GM18502 (cell line): Measurements from ENCODE around the gene CITED4.

Experiments
- ATAC-seq: cut with Tn5 transposase; IDR thresholded peaks from one replicate; pipeline ENCODE4 v1.9.1; 2021; ENCODE audit warnings: mild to moderate bottlenecking; ENCODE audit not compliant: unreplicated experiment, poor library complexity

The CITED4 gene

DNA sequence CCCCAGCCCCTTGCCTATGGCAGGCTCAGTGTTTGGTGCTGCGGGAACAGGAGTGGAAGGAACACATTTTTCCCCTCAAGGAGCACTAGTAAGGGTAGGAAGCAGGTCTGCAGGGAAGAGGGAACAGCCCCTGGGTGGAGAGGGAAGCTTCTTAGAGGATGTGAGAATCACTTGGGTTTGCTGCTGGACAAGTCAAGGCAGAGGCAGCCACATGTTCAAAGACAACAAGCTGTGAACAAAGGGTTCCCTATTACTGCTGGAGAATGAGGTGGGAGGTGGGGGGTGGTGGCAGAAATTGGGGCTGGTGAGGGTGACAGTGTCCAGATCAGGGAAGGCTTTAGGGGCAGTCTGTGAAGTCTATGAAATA, 24.8 kb upstream of the CITED4 start:
- ATAC-seq, result no peak

DNA sequence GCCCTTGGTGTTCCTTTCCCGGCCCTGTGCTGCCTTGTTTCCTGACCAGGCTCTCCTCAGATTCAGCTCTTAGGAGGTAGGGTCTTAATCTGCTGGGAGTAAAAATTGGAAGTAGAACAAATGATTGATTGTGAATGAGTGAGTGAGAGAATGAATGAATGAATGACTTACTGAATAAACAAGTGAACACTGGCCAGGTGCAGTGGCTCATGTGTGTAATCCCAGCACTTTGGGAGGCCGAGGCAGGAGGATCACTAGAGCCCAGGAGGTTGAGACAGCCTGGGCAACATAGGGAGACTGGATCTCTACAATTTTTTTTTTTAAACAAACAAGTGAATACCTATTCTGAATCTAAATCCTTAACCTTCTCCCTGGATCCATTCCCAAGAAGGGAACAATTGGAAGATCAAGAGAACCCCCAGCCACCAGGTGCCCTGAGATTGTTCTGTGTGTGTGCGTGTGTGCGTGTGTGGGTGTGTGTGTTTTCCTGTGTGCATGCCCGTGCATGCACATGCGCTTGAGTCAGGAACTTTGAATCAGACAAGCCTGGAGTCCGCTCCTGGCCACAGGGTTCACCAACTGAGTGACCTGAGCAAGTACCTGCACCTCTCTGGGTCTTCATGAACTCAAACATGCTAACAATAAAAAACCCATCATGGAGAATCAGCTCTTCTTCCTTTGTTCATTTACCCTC, 24.3 kb upstream of the CITED4 start:
- no peak for ATAC-seq

DNA sequence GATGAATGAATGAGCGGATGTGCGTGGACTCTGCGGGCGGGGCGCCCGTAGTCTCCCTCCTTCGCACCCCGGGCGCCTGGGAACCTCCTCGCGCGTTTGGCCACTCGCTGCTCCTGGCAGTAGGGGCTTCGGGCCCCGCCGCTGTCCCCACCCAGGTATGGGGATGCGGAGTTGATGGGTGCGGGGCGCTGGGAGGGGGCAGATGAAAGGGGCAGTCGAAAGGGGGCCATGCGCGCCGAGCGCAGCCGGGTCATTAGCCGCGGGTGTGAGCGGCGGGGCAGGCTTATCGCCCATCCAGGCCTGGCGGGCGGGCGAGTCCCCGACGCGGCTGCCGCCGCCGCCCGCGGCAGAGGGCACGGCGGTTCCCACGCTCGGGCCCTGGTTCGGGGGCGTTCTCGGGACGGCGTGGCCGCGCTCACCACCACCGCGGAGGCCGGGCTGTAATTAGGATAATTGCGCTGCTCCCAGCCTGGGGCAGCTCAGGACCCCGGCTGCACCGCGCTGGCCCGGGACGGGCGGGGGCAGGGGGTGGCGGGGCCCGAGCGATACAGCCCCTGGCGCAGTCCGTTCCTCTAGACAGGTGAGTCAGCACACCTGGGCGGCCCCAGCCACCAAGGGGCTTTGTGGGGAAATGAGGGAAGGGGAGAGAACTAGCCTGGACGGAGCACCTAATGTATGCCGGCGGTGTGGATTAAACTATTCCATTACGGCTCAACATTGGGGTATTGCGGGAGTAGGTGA, 22.1 kb upstream of the CITED4 start:
- ATAC-seq, result no peak

DNA sequence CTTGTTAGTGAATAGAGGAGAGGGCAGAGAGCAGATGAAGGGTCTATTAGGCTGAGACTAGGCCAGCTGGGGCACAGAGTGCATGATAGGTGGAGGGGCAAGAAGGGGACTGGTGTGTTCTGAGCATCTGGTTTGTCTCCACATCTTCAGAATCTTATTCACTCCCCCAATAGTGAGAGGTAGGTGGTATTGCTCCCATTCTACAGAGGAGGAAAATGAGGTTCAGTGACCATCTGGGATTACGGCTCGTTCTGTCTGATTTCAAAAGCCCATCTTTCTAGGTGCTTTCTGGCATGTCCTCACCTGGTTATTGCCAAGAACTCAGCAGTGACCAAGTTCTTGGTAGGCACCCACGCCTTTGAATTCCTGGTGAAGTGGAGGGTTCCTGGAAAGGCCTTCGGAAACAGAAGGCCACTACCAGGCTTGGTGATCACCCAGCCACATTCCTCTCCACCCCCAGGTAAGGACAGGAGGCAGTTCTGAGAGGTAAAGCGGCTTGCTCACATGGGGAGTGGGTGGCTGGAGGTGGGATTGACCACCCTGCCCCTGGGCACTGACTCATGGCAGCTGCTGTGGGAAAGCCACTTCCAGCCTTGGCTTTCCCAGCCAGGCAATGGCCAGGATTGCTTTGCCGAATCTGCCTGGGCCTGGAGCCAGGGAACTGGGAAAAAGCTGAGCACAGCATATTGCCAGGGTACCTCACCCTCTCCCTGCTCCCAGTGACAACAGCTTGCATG, 18.8 kb upstream of the CITED4 start:
- no peak for ATAC-seq

DNA sequence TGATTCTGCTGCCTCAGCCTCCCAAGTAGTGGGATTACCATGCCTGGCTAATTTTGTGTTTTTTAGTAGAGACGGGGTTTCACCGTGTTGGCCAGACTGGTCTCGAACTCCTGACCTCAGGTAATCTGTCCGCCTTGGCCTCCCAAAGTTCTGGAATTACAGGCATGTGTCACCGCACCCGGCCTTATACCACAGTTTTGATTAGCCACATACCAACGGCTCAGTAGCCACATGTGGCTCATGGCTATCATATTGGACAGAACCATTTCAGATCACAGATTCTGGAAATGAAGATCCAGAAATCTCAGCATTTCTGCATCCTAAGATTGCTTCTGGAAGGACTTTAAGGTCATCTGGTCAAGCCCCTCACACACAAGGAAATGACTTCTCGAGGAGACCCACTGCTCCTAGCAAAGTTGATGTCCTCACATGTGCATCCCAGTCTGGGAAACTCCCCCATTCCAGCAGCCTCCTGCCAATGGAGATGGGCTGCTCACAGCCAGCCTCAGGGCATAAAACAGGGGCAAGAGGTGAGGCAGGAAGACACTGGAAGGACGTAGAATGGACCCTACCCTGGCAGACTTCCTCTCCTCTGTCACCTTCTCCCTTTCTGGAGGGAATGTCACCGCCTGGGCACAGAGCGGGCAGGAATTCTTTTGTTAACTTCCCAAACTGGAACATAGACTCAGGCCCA, 17.5 kb upstream of the CITED4 start:
- no peak for ATAC-seq

DNA sequence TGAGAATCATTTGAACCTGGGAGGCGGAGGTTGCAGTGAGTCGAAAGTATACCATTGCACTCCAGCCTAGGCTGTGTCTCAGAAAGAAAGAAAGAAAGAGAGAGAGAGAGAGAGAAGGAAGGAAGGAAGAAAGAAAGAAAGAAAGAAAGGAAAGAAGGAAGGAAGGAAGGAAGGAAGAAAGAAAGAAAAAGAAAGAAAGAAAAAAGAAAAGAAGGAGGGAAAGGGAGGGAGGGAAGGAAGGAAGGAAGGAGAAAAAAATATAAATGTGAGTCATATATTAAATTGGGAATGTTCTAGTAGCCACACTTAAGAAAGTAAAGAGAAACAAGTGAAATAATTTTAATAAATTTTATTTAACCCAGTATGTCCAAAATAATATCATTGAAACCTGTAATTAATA, 16.7 kb upstream of the CITED4 start:
- ATAC-seq, result no peak

DNA sequence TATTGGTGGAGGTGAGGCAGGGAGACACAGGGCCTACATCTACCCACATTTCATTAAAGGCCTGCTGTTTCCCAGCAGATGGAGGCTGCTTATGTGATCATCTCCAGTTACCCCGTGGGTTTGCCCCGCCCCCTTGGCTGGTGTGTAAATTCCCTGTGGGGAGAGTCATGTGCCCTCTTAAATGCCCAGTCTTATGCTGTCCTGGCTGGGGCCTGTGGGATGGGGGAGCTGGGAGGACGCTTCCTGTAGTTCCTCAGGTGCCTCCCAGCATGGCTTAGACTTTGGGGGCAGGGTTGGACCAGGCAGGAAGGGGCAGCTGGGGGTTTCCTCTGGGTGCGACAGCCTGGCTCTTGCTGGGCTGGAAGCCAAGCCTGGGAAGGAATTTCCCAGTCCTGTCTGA, 15.5 kb upstream of the CITED4 start:
- ATAC-seq, result no peak

DNA sequence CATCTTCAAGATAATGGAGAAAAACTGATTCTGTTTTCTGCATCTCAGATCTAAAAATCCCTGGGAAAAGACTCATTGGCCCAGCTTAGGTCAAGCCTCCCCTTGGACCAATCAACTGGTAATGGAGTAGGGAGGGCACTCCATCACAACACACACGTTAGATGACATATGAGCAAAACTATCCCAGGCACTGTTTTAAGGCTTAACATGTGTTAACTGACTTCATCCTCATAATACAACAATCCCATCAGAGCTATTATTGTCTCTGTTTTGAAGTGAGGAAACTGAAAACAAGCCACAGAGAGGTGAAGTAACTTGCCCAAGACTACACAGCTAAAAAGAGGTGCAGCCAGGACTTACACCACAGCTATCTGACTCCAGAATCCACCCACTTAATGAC, 14.7 kb upstream of the CITED4 start:
- ATAC-seq, result no peak

DNA sequence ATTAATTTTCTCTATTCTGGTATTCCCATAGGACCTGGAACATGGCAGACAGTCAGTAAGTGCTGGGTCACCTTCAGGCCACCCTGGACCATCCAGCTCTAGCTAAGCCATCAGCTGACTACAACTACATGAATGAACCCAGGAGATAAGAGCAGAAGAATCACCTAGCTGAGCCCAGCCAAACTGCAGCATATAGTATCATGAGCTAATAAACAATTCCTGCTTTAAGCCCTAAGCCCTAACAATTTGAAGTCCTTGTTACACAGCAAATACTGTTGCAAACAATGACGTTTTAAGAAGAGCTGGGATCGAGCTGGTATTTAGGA, 14.2 kb upstream of the CITED4 start:
- ATAC-seq, result no peak

DNA sequence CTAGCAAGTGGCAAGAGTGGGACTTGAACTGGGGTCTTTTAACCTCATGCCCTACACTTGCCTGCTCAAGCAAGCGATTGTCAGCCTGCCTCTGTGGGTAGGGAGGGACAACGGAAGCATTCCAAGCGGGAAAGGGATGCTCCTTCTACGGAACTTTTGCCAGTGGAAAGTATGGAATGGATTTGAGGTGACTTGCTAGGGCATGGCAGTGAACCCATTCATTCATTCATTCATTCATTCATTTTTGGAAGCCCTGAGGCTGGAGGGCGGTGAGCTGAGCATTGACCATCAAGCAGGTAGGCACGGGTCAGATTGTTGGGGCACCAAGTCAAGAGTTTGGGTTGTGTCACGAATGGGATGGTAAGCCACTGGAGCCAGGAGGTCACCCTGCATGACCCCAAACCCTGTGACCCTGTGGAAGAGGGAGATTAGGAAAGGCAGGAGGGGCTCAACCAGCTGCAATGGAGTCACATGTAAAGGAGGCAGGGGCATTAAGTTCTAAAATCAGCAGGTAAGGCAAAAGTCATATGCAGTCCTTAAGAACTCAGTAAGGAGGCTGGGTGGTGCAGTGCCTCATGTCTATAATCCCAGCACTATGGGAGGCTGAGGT, 11.8 kb upstream of the CITED4 start:
- no peak for ATAC-seq

DNA sequence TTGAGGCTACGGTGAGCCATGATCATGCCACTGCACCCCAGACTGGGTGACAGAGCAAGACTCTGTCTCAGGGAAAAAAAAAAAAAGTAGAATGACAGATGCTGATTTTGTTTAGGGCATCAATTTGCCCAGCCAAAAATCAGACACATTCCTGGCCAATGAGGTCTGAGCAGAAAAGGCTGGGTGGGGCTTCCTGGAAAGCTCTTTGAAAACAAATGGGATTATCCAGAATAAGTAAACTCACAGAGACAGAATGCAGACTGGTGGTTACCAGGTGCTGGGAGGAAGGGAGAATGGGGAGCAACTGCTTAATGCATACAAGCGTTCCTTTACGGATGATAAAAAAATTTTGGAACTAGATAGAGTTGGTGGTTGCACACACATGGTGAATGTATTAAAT, 10.1 kb upstream of the CITED4 start:
- no peak for ATAC-seq

DNA sequence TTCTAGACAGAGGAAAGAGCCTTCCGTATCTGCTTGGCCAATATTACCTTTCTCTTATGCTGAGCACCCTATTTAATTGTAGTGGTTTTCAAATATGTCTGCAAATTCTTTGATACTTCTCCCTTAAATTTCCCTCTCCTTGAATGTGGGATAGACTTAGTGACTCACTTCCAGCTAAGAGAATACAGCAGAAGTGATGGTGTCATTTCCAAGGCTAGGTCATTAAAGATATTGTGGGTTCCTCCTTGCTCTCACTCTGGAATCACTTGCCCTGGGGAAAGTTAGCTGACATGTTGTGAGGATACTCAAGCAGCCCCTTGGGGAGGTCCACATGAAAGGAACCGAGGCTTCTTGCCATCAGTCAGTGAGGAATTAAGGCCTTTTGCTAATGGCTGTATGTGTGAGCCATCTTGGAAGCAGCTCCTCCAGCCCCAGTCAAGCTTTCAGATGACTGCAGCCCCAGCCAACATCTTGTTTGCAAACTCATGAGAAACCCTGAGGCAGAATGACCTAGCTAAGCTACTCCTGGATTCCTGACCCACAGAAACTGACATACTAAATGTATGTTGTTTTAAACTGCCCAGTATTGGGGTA, 8.1 kb upstream of the CITED4 start:
- ATAC-seq, result no peak

DNA sequence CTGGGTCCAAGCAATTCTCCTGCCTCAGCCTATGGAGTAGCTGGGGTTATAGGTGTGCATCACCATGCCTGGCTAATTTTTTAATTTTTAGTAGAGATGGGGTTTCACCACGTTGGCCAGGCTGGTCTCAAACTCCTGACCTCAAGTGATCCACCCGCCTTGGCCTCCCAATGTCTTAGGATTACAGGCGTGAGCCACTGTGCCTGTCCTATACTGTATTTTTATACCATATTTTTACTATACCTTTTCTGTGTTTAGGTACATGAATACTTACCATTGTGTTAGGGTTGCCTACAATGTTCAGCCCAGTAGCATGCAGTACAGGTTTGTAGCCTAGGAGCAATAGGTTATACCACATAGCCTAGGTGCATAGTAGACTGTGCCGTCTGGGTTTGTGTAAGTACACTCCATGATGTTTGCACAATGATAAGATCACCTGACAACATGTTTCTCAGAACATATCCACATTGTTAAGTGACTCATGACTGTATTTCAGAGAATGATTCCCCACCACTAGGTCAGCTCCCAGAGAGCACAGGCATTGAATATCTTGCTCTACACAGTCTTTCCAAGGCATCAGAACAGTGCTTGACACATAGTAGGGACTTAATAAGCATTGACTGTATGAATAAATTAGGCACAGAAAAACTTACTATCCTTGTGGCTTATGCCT, 6.0 kb upstream of the CITED4 start:
- no peak for ATAC-seq

DNA sequence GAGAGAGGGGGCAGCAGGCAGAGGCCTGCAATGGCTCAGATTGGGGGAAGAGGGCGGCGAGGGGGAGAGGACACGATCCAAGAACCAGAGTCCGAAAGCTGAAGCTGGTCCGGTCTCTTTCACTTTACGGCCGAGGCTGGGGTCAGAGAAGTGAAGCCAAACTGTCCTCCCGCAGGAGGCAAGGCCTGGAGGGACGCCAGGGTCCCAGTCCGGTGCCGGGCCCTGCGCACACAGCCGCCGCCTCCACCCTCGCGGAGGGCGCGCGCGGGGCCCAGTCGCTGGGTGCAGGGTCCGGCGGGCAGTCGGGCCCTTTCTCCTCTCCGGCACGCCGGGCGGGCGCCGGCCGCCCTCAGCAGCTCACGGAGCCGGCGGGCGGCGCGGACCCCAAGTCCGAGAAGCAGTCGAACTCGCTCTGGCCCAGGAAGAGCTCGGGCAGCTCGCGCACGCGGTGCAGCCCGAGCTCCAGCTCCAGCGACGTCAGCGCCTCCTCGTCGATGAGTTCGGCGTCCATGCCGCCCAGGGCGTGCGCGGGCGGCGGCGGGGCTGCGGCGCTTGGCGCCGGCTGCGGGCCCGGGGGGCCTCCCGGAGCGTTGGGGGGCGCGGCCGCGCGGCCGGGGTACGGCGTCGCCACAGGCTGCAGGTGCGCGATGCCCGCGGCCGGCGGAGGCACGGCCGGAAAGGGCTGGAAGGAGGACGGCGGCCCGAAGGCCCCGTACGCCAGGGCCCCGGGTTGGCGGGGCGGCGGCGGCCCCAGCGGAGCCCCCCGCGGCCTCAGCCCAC, 749 bp downstream of the CITED4 start:
- ATAC-seq, result no peak

DNA sequence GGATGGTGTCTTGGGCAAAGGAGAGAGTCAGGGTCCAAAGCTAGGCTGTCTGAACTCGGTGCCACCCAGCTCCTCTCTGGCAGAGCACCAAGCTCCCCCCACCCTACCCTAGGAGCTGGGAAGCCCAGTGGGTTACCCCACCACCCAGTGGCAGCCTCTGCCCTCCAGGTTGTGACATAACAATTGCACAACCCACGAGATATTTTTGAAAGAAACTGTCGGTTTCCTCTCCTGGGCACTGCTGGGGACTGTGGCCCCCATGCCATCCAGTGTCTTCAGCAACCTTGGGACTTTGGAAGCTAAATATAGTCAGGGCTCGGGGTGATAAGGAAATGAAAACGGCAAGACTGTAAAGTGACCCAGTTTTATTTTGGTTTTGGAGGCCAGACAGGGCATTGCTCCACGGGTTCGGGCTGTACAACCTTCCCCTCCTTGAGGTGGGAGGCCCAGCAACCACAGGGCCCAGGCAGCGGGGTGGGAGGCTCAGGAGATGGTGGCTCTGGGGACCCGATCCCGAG, 1.4 kb downstream of the CITED4 start:
- no peak for ATAC-seq

DNA sequence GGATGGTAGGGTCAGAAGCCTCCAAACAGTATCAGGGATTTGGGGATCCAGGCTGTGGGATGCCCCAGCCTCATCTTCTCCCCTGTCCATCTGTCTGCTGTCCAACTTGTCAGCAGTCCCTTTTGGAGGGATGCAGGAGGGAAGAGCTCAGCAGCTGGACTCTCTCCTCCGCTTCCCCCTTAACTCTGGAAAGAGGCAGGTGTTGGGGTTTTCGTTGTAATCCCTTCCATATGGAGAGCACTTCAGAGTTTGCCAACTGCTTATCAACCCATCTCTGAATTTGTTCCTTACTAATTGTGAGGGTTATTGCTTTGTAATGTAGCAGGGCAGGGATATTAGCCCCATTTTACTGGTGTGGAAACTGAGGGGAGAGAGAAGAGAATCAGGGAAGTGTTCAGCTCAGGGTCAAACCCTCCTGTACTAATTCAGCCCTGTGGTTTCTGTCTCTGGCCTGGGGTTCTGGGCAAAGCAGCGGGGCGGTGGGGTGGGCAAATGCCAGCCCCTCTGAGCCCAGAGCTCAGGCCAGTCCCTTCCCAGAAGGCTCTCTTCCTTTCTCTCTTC, 3.2 kb downstream of the CITED4 start:
- no peak for ATAC-seq

DNA sequence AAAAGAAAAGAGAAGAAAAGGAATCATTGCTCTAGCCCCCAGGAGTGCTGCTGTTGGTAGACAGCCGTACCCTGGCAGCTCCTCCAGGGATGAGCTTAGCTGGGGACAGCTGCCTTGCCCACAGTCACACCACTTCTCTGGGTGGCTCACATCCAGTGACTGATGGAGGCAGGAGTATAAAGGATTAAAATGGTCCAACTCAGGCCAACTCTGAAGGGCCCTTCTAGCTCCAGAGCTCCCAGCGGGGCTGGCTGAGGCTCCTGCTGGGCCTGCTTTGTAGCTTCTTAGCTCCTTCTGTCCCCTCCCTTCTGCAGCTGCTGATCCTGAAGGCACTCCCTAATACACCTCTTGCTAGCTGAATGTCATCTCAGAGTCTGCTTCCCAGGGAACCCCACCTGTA, 4.4 kb downstream of the CITED4 start:
- ATAC-seq, result no peak

DNA sequence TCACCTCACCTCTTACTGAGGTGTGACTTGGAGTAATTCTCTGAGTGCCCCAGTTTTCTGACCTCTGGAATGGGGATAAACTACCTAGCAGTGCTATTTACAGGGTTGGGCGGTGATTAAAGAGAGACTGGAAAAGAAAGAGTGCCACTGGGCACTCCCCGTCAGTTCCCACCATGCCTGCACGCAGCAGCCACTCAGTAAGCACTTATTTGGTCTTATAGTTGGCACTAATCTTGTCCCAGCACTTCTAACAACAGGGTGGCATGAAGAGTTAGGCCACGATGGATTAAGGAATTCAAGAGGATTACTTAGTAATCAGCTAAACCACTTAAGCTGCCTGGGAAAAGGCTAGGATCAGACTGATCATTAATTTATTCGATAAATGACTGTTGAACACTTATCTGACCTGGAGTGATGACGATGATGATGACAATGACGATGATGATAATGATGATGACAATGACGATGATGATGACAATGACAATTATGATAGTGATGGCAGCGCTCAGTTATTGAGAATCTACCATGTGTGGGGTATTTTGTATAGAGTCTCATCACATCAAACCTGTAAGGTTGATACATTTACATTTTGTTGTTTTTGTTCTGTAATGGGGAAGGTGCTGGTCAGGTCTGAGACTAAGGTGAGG, 5.4 kb downstream of the CITED4 start:
- ATAC-seq, result no peak
